Stimulated activated CD8-positive, alpha-beta memory T cell treated with anti-CD3 and anti-CD28 coated beads, Interleukin-15, amount 100 ng/mL, for 4 hours (primary cell): ENCODE results near the gene HES2.
"Not testable (repeated sequence)": the region's sequence is repeated elsewhere in the genome, so short reads cannot be mapped to it uniquely, and the experiment has no call there.

Experiments
- DNase-seq, 2 donors: peaks; one replicate each; pipeline ENCODE4 v3.0.0-alpha.2; 2020; ENCODE audit warnings: low read depth in 2 of 2

Gene HES2

GRCh38 chr1:6454856-6455751 lies 35.4 kb upstream of the HES2 start:
- DNase-seq: no peak

DNA sequence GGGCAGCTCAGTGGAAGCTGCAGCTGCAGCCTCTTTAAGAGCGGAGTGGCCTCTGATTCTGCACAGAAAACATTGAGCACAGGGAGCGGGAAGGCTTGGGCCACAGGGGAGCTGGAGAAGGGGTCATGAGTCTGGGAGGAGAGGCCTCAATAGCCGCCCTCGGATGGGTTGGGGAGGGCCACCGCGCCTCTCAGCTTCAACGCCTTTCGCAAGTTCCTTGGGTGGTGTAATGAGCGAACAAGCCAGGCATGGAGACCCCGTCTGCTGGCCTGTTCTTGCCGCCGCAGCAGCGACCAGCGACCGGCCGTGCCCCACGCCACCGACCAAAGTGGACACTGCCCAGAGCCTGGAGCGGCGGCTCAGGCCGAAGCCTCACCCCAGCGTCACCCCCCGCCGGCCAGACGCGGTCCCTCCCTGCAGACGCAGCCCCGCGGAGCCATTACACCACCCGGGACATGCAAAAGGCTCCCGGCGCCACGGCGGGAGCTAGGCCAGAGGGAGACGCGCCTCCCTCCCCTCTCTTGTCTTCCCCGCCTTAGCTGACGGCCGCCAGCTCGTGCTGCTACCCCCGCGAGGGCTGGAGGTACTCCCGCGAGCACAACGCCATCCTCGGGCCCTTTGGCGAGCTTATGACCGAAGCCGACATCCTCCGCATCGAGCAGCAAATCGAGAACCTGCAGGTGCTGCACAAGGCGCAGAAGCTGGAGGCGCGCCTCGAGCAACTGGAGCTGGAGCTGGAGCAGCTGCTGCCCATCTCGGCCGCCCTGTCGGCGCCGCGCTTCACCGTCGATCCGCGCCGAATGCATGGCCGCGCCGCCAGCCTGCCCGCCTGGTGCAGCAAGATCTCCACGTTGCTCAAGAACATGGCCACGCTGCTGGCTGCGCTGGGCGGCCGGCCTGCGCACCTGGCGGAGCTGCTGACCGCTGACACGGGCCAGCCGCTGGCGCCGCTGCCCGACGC lies 34.5 kb upstream of the HES2 start:
- DNase-seq: not testable (repeated sequence)

GRCh38 chr1:6450943-6451373 lies 31.2 kb upstream of the HES2 start:
- DNase-seq: no peak

DNA sequence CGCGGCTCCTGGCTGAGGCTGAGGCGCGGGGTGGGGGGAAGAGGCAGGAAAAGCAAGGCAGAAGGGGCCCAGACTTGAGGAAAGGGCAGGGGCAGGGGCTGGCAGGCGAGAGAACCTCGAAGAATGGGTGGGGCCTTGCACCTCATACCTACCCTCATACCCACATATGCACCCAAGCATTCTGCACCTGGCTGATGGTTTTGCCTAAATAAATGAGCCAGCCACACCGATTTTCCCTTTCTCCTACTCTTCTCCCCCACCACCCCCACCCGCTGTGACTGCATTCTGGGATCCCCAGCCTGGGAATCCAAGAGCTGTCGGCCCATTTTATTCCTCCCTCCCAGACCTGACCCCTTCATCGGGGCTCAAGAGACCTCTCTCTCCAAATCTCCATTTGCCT lies 30.8 kb upstream of the HES2 start:
- DNase-seq: not testable (repeated sequence)

- DNase-seq: no peak
Observed at GRCh38 chr1:6450005-6450450, 30.3 kb upstream of the HES2 start.

GRCh38 chr1:6448749-6449631 lies 29.3 kb upstream of the HES2 start:
- DNase-seq: no peak

- peak in 1 of 2 donors; percentile 29 for DNase-seq
Observed at GRCh38 chr1:6447818-6448748, 28.4 kb upstream of the HES2 start.

DNA sequence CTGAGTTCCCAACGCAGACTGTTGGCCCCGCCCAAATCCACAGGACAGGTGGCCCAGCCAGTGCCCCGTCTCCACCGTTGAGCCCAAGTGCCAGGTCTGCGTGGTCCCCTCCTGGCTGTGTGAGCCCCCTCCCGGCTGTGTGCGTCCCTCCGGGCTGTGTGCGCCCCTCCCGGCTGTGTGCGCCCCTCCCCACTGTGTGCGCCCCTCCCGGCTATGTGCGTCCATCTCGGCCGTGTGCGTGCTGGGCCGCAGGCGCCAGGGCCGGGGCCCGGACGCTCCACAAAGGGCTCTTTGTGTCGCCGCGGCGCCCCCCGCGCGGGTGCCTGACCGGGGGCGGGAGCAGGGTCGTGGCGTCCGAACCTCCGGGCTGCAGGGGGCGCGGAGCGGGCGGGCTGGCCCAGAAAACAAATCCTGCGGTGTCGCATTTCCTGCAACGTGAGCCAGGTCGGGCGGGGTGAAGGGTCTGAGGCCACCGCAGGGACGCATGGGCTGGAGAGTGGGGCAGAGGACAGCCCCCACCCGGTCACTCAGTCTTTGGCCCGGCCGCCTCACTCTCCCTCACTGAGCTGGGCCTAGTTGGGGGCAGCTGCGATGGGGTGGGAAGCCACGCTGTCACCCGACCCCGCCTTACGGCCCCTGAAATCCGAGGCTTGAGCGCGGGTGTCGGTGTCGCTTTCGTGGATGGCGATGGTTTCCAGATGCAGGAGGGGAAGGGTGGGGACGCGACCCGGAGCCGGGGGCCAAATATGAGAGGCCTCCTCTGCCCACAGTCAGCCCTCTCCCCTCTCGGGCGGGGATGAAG lies 27.5 kb upstream of the HES2 start:
- DNase-seq: no peak

DNA sequence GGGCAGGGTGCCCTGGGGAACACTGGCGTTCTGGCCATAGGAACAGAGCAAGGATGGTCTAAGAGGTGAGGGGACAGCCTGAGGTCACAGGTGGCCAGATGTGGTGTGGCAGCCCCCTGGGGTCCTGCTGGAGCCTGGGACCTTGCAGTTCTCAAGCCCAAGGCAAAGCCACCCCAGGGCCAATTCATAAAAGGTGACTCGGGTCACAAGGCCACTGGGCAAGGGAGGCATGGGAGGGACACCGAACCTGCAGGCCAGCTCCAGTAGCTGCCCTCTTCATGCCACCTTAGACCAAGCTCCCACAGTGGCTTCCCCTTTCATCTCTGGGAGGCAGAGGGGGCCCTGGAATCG lies 26.9 kb upstream of the HES2 start:
- DNase-seq: no peak

DNA sequence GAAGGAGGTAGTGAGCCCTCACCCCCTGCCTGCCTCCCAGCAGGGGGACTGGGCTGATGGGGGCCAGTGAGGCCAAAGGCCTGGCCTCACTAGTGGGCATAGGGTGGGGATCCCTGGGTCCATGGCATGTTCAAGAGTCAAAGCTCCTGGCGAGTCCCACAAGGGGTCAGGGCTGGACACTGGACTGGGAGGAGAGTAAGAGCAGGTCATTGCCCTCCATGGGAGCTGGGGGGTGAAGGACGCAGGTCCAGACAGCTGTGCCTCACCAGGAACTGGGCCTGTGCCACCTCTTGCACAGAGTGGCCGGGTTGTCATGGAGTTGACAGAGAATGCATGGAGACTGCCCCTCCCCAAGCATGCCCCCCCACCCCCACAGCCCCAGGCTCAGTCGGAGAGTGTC lies 26.2 kb upstream of the HES2 start:
- not testable (repeated sequence) for DNase-seq

DNA sequence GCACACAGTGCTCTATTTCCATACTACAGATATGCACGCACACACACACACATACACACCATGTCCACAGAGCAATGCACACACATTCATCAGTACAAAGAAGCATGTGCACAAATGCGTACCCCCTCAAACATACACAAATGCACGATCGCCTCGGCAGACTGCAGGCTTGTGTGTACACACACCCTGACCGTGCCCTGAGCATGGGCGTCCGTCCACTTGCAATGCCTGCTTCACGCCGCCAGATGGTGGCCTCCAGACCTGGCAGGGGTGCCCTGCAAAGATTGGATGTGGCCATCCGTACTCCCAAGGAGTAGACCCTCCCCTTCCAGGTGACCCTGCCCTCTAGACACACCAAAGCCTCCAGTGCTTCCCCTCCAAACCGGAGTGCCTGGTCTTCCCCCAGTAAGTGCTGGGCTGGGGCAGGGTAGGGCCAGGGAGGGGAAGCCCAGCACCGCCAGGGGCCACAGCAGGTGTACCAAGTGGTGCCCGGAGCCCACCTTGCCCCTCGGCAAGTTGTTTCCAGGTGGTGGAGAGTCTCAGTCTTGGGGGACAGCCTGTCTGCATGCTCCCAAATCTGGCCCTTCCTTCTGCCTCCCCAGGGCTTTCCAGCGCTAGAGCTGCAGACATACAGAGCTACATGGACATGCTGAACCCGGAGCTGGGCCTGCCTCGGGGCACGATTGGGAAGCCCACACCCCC lies 25.5 kb upstream of the HES2 start:
- no peak for DNase-seq

DNA sequence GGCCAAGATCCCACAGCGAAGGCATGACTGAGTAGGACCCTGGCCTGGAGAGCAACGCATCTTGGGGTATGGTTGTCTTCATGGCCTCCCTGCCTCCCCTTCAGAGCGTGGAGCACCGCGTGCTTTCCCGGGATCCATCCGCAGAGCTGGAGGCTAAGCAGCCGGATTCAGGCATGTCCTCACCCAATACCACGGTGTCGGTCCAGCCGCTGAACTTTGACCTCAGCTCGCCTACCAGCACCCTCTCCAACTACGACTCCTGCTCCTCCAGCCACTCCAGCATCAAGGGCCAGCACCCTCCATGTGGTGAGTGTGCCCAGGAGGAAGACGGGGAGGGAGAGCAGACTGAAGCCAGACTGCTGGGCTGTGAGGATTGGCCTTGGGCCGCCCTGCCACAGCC lies 24.7 kb upstream of the HES2 start:
- DNase-seq: no peak

DNA sequence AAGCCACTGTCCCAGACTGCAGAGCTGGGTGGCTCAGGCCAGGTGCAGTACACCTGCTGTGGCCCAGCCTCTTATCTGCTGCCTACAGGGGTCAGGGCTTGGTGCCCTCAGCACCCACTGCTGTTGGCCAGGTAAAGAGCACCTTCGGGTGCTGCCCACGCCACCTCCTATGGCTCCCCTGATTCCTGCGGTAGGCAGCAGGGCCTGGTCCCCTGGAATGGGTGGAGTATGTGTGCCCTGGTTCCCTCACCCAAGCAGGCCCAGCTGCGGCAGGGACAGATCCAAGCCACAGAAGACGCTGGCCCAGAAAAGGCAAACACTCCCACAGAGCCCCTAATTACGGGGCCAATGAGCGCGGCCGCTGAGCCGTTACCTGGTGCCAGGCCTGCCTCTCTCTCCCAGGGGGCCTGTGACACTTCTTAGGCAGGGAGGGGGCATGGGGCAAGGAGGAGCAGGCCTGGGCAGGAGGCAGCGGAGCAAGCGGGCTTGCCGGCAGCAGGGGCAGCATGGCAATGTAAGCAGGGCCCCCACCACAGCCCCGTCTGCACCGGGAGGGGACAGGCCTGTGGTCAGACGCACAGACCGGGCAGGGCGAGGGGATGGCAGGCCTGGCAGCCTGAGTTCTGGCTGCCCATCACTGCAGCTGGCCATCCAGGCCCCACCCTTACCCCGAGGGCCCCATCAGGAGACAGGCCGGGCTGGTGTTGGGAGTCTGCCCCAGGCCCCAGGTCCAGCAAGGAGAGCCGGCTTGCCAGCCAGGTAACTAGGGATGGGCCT lies 23.8 kb upstream of the HES2 start:
- no peak for DNase-seq

DNA sequence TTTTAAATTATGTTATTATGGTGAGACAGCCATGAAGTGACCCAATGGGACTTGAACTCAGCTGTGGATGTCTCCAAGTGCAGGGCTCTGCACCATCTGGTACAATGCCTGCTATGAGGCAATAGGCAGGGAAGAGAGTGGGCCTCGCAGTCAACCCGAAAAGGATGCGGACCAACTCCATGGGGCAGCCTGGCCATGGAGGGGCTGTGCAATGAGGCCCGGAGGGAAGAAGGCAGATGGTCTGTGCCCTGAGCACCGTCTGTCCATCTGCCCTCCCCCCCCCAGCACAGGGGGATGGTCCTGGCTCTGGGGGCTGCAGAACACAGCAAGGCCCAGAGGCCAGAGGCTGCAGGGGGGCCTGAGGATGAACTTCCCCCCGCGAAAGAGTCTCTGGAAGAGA lies 21.9 kb upstream of the HES2 start:
- DNase-seq: no peak

- peak; percentile 46 to 48 for DNase-seq
Observed at GRCh38 chr1:6440198-6441126, 20.7 kb upstream of the HES2 start.

DNA sequence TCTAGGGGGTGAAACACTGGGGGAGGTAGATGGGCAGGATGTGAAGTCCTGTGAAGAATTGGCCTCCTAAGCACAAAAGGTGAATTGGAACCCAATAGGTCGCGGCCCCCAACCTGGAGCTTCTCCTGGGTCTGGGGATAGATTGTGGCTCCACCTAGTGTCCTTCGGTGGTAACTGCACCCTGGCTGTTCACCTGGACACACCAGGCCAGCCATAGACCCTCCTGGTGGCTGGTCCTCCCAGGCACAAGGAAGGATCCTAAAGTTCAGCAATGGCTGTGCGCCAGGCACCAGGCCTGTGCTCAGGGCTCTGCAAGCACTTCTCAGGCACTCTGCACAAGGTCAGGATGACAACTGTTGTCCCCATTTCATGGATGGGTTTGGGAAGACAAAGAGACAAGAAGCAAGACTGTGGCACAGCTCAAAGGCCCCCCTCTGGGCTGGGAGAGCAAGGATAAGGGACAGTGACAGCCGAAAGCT lies 18.4 kb upstream of the HES2 start:
- DNase-seq: peak in 1 of 2 donors; percentile 46
